Right lobe of liver (tissue), 6 donors: ENCODE measurements around the gene FAM174C. TPM values are rescaled to one million over a fixed set of nuclear protein-coding genes. Genes with fewer than 3 reads are reported as not detected.

Experiments
- ATAC-seq, 4 donors: fragments of 200-7000 bp; cut with Tn5 transposase; one replicate each; pipeline ENCODE4 v1.9.1; 2020; ENCODE audit warnings: mild to moderate bottlenecking in 4 of 4, moderate library complexity in 4 of 4
- DNase-seq, 3 donors: peaks; one replicate each; pipeline ENCODE4 v3.0.0-alpha.2; 2020
- H3K27ac ChIP-seq, 3 donors: fragments of 200-600 bp; one replicate each; pipeline ENCODE4 v1.8.0; 2022
- H3K27me3 ChIP-seq, 2 donors: fragments of 200-600 bp; one replicate each; pipeline ENCODE4 v1.8.0; 2022
- H3K36me3 ChIP-seq, 4 donors: fragments of 200-600 bp; sonication (generic) in 1 of 4; one replicate each; pipeline versions ENCODE4 v1.5.1 to v1.8.0; 2017 to 2022; ENCODE audit warnings: control low read depth in 1 of 4
- H3K4me1 ChIP-seq, 4 donors: fragments of 200-600 bp; sonication (generic) in 1 of 4; one replicate each; pipeline versions ENCODE4 v1.5.1 to v1.8.0; 2017 to 2022; ENCODE audit warnings: control low read depth in 1 of 4
- H3K4me3 ChIP-seq, 3 donors: fragments of 200-600 bp; one replicate each; pipeline ENCODE4 v1.8.0; 2022
- H3K9me3 ChIP-seq, 4 donors: fragments of 200-600 bp; sonication (generic) in 1 of 4; one replicate each; pipeline versions ENCODE4 v1.5.1 to v1.8.0; 2017 to 2022; ENCODE audit warnings: control low read depth in 1 of 4
- CTCF ChIP-seq, 4 donors: fragments of 200-600 bp in 3 of 4; fragments of 450-650 bp in 1 of 4; IDR thresholded peaks; one replicate each; pipeline versions ENCODE4 v1.5.1 to v1.8.0; 2016 to 2022; ENCODE audit warnings: antibody characterized with exemption in 4 of 4, mild to moderate bottlenecking in 2 of 4
- POLR2A ChIP-seq: fragments of 450-650 bp; IDR thresholded peaks from one replicate; pipeline ENCODE4 v1.6.1; 2017; ENCODE audit warnings: antibody characterized with exemption, mild to moderate bottlenecking
- WGBS: methylation state at CpG from one replicate; pipeline ENCODE4 v1.1.6; 2018; ENCODE audit warnings: low coverage, low lambda C conversion rate; ENCODE audit not compliant: insufficient coverage; ENCODE audit errors: missing lambda C conversion rate; 5-methylcytosine and 5-hydroxymethylcytosine counted together
- intact Hi-C, 2 donors: fragments of 100-400 bp; cut with DNase I; formaldehyde crosslinking; loops; one replicate each; pipeline versions ENCODE4 v1.11.2 to v1.14.1; 2022
- total RNA-seq, 6 experiments: library from RNA; depleted of rRNA in 2 of 6; stranded (reverse); fragments of >200 nt in 2 of 6; fragmentation: NEBNext Ultra II Directional in 3 of 6; extraction: Animal tissue kit (Norgen Biotek cat#: 25700) in 3 of 6; gene quantifications; one replicate each; pipeline versions ENCODE4 v1.1.0 to v1.2.4, GENCODE V29; 2016 to 2023
- donor health status: DM: no; HTN: yes; CAD: no.
- donor health status: DM: no; HTN: no; CAD: no.
- donor health status: DM: no; HTN: no; CAD: no.
- donor health status: DM: no; HTN: yes; CAD: no.
- donor health status: DM: no; HTN: yes; CAD: no.

Gene FAM174C
- total RNA-seq, 6 experiments from 2014 or later: 34.0 to 103 (median 43.8) TPM

GRCh38 chr19:1290196-1290702 is 14.9 kb downstream of the FAM174C start:
- Histone ChIP-seq H3K27me3 (no peaks in the 10 kb centered on the region), H3K27ac (no peak overlapping the region), H3K4me3 (no peak overlapping the region), H3K4me1 (peaks cover 0 to 18% (median 6%) of the 10 kb centered on the region in 4 donors), H3K36me3 (no peaks in the 10 kb centered on the region), H3K9me3 (no peaks in the 10 kb centered on the region)
- WGBS: no CpG with 5 or more reads among the region's 24 CpGs
- ATAC-seq (no peak), DNase-seq (no peak)
- intact Hi-C loops: loop anchor here in 1 of 2 donors (10.0 kb wide), 1 partner anchor 75 kb away; no protein-coding TSS in a partner anchor
- TF ChIP-seq POLR2A (no peak), CTCF (IDR thresholded peaks at IDR 0.05) (no peak)

- no peaks in the 10 kb centered on the region for H3K27me3 ChIP-seq
- H3K4me1 ChIP-seq: peaks cover 0 to 19% (median 6%) of the 10 kb centered on the region in 4 donors
- H3K9me3 ChIP-seq: no peaks in the 10 kb centered on the region
- no peak overlapping the region for H3K4me3 ChIP-seq
- ATAC-seq (no peak), DNase-seq (no peak)
- intact Hi-C loops: loop anchor here in 1 of 2 donors (10.0 kb wide), 1 partner anchor 74 kb away; no protein-coding TSS in a partner anchor
- 67% methylated on average over 4 of the region's 40 CpGs for WGBS
- no peak overlapping the region for H3K27ac ChIP-seq
- TF ChIP-seq POLR2A: no peak
- H3K36me3 ChIP-seq: no peaks in the 10 kb centered on the region
These were observed 15.6 kb downstream of the FAM174C start for GRCh38 chr19:1290703-1291651.

GRCh38 chr19:1291761-1292418 is 16.6 kb downstream of the FAM174C start:
- ATAC-seq (peak; percentile 66 to 84 (median 78)), DNase-seq (peak in 2 of 3 donors; percentile 70 to 82)
- no peaks in the 10 kb centered on the region for H3K9me3 ChIP-seq
- WGBS: 27% methylated on average over 13 of the region's 25 CpGs
- no peaks in the 10 kb centered on the region for H3K27me3 ChIP-seq
- intact Hi-C loops: loop anchor here in 1 of 2 donors (10.0 kb wide), 1 partner anchor 73 kb away; no protein-coding TSS in a partner anchor
- no peaks in the 10 kb centered on the region for H3K36me3 ChIP-seq
- H3K27ac ChIP-seq: no peak overlapping the region
- no peak for TF ChIP-seq POLR2A
- TF ChIP-seq CTCF (IDR thresholded peaks at IDR 0.05): no peak
- peaks cover 0 to 19% (median 6%) of the 10 kb centered on the region in 4 donors for H3K4me1 ChIP-seq
- no peak overlapping the region for H3K4me3 ChIP-seq

GRCh38 chr19:1292419-1293151 is 17.3 kb downstream of the FAM174C start:
- H3K27me3 ChIP-seq: no peaks in the 10 kb centered on the region
- H3K27ac ChIP-seq: no peak overlapping the region
- peaks cover 0 to 19% (median 6%) of the 10 kb centered on the region in 4 donors for H3K4me1 ChIP-seq
- WGBS: 55% methylated on average over 5 of the region's 17 CpGs
- H3K4me3 ChIP-seq: no peak overlapping the region
- H3K36me3 ChIP-seq: no peaks in the 10 kb centered on the region
- TF ChIP-seq CTCF (IDR thresholded peaks at IDR 0.05): no peak
- TF ChIP-seq POLR2A: no peak
- ATAC-seq (no peak), DNase-seq (no peak)
- H3K9me3 ChIP-seq: no peaks in the 10 kb centered on the region
- intact Hi-C loops: loop anchor here in 1 of 2 donors (10.0 kb wide), 1 partner anchor 72 kb away; no protein-coding TSS in a partner anchor
